Pulmonary artery endothelial cell (primary cell): ENCODE data around the gene ACSM6. TPM values are rescaled to one million over a fixed set of nuclear protein-coding genes. Genes with fewer than 3 reads are reported as not detected.
A peak's percentile ranks its signal among the peaks of the same experiment; 100 is the strongest.

ENCODE experiments used
- DNase-seq: peaks from one replicate; pipeline ENCODE4 v3.0.0-alpha.2; 2011; ENCODE audit warnings: low read depth, low spot score
- total RNA-seq: library from RNA; depleted of rRNA; stranded (reverse); fragments of >200 nt; gene quantifications from 2 replicates; pipeline ENCODE4 v1.2.3, GENCODE V29; 2014

Gene ACSM6
- total RNA-seq, 1 donor from 2014 or later: not detected

DNA sequence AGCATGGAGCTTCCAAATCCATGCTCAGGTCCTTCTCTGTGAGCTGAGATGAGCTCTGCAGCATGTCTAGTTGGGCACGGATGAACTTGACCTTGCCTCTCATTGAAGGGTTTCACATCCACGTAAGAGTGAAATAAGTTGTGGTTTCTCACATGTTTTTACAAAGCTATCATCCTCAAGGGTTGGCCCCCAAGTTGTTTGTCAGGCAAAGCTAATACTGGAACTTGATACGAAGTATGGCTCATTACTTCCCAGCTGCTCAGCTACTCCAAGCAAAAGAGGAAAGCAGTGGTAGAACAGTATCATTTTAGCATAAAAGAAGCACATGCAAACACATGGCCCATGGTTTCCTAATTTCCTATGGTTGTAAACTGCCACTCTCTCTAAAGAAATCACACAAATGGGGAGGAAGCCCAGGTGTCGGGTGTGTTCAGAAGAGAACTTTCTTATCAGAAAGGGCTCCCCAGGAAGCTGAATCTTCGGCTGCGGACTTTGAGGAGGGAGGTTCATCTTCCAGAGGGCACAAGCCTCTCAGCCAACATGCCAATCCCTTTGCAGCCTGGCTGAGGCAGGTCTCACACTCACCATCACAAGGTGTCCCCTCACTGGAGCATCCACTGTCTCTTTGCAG is 51.5 kb downstream of the ACSM6 start:
- DNase-seq: no peak

GRCh38 chr10:95246582-95247051 is 52.6 kb downstream of the ACSM6 start:
- DNase-seq: no peak

DNA sequence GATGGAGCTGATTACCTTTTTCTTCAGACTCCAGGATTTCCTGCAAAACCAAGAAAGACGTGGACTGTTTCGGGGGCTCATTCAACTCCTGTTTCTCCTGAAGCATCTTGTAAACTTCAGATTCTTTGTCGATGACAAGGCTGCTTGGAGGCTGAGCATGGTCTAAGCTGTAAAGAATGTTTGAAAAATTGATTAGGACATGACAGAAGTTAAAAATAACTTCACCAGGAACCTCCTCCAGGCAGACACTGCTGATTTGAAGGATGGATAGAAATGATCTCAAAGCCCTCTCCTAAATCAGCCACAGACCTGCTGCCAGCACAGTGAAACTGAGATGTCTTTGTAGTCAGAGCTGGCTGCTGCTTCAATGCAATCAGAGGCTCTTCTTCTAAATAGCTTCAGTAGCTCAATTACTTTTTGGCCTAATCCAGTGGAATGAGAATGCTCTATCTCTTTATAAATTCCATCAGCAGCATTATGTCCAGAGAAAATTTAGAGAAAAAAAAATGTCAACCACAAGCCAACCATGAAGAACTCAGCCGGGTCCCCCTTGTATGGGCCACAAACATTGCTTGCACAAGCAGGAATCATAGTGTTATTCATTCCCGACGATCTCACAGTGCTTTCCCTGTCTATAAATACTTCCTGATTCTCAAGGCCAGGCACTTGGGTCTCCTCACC is 53.3 kb downstream of the ACSM6 start:
- DNase-seq: no peak

DNA sequence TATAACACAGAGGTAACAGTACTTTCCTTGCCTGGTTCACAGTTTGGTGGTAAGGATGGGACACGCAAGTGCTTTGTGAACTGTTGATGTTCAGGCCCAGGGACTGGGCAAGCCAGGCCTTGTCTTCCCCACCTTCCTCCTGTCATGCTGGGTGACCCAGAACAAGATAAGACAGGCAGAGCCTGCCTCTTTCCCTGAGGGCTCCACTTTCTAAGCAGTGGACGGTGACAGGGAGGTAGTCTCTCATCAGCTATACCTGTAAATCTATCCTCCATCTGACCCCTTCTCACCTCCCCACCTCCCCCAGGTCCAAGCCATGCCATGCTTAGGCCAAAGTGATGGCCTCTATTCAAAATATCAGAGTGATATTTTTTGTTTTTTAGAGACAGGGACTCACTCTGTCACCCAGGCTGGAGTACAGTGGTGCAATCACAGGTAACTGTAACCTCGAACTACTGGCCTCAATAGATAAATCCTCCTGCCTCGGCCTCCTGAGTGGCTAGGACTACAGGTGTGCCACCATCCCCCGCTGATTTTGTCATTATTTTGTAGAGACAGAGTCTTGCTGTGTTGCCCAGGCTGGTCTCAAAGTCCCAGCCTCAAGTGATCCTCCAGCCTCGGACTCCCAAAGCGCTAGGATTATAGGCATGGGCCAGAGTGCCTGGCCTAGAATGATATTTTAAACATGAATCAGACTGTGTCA is 54.0 kb downstream of the ACSM6 start:
- DNase-seq: no peak

DNA sequence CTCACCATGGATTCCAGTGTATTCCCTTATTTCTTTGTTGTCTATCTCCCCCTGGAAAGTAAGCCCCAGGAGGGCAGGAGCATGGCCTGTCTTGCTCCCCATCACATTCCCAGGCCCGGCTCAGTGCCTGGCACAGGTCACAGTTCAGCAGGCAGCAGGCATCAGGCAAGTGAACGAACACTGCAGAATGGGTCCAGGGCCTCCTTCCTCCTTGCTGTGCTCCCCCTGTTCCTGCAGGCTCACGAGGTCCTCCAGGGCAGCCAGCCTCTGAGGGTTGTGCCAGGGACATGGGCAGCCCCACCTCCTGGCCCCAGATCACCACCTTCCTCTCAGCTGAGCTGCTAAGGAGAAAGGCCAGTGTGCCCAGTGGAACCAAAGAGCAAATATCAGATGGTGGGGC is 55.0 kb downstream of the ACSM6 start:
- no peak for DNase-seq

- no peak for DNase-seq
These were observed 55.4 kb downstream of the ACSM6 start for GRCh38 chr10:95249467-95249866.

DNA sequence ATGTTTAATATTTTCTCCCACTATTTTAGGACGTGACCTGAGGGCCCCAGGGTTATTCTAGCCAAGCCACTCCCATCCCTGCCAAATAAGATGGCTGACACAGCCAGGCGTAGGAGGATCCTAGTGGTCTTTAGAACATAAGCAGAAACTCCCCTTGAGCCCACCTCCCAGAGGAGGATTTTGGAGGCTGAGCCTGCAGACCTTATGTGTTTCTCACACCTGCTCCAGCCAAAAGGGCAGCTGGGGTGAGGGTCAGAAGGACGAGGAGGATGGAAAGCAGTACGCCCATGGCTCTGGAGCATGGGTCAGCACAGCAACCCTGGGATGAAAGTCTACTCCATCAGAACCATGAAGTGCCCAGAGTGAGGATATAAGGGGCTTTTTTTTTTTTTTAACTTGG is 56.8 kb downstream of the ACSM6 start:
- DNase-seq: no peak

- DNase-seq: peak; percentile 57
These were observed 59.0 kb downstream of the ACSM6 start for GRCh38 chr10:95253007-95253406.

- DNase-seq: no peak
These were observed 59.6 kb downstream of the ACSM6 start for GRCh38 chr10:95253686-95254085.

- no peak for DNase-seq
These were observed 60.6 kb downstream of the ACSM6 start for GRCh38 chr10:95254629-95255028.

DNA sequence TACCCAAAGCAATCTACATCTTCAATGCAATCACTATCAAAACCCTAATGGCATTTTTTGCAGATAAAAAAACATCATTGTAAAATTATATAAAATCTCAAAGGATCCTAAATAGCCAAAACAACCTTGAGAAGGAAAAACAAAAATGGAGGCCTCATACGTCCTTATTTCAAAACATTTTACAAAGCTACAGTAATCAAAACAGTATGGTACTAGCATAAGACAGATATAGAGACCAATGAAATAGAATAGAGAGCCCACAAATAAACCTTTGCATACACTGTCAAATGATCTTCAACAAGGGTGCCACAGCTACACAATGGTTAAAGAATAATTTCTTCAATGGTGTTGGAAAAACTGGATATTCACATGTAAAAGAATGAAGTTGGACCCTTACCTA is 62.2 kb downstream of the ACSM6 start:
- no peak for DNase-seq

DNA sequence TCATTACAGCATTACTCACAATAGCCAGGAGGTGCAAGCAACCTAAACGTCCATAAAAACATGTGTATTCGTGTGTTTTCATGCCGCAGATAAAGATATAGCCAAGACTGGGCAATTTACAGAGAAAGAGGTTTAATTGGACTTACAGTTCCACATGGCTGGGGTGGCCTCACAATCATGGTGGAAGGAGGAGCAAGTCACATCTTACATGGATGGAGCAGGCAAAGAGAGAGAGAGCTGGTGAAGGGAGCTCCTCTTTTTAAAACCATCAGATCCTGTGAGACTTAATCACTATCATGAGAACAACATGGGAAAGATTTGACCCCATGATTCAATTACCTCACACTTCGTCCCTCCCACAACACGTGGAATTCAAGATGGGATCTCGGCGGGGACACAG is 63.8 kb downstream of the ACSM6 start:
- no peak for DNase-seq

- DNase-seq: peak; percentile 51
These were observed 66.4 kb downstream of the ACSM6 start for GRCh38 chr10:95260397-95260881.

DNA sequence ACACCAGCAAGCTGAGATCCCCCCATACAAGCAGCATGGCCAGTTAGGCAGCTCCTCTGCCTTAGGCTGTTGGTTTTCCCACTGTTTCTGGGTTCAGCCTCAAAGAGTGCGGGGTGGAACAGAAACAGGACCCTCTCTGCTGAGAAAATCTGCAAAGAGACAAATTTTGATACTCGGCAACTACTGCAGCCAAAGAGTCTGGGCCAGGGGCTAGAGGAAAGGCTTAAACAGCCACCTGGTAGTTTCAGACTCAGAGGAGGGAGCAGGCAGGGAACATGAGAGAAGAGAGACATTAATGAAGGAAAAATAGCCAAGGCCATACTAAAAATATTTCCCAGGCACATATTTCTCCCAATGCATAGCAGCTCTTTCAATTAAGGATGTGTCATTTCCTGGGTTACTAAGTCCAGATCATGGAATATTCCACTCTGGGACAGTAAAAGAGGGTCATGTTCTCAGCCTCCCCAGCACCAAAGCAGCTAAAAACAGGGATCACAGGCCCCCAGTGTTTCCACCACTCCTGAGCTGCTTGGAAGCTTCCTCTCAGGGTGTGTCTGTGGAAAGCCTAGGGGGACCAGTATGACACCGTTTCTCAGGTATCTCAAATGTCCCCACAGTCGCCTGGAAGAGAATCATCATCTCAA is 67.0 kb downstream of the ACSM6 start:
- no peak for DNase-seq

- no peak for DNase-seq
These were observed 67.9 kb downstream of the ACSM6 start for GRCh38 chr10:95261926-95262325.

DNA sequence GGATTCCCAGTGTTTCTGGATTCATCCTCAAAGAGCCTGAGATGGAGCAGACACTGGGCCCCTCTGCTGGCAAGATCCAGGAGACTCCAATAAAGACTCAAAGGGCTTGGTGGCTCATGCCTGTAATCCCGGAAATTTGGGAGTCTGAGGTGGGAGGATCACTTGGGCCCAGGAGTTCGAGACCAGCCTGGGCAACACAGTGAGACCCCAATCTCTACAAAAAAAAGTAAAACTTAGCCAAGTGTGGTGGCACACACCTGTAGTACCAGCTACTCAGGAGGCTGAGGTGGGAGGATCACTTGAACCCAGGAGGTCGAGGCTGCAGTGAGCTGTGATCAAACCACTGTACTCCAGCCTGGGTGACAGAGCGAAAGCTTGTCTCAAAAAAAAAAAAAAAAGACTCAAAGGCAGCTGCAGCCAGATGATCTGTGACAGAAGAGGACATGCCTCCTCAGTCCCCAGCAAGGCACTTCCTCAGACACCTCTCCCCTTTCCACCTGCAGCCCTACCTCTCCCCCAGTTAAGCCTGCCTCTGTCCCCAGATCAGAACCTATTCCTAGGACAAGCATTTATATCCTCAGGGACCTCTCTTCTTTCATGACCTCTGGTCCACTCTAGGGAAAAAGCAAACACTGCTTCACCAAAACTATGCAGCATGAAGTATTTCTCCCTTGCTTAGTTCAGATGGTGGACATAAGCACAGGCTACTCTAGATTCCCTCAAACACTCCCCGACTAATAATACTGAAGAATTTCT is 68.9 kb downstream of the ACSM6 start:
- no peak for DNase-seq

DNA sequence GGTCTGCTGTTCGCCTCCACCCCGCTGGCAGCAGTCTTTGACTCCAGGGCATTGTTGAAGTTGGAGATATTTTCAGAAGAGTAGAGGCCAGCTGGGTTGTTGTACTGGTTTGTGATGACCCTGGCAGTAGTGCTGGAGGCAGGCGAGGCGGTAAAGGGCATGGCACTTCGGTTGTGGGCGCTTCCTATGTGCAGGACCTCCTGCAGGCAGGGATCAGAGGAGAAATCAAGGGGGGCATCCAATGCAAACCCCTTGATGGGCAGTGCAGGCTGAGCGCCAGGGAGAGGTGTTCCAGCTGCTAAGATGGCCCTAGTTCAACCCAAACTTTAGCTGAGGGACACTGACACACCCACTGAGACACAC is 69.8 kb downstream of the ACSM6 start:
- DNase-seq: no peak

- no peak for DNase-seq
These were observed 70.4 kb downstream of the ACSM6 start for GRCh38 chr10:95264227-95265051.

DNA sequence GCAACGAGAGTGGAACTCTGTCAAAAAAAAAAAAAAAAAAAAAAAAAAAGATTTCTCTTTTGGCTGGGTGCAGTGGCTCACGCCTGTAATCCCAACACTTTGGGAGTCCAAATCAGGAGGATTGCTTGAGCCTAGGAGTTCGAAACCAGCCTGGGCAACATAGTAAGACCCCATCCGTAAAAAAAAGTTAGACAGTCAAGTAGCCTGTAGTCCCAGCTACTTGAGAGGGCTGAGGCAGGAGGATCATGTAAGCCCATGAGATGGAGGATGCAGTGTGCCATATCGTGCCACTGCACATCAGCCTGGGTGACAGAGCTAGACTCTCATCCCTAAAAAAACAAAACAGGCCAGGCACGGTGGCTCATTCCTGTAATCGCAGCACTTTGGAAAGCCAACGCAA is 71.5 kb downstream of the ACSM6 start:
- DNase-seq: no peak

DNA sequence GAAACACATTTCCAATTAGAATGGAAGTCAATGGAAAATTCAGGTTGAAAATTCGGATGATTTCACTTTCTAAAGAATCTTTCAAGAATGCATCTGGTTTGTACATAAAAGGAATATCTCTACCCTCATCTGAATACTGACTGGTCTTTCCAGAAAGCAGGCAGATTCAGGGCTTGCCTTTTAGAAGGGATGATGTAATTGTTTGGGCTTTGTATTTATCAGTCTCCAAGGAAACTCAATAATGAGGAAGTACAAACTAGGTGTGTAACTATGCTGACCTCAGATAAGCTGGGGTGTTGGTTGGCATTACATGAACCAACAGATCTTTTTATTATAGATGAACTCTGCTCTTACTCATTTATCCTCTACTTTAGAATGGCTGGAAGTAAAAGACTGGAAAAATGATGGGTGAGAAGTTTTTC is 72.6 kb downstream of the ACSM6 start:
- peak; percentile 90 for DNase-seq
